Stimulated activated CD8-positive, alpha-beta memory T cell treated with anti-CD3 and anti-CD28 coated beads, Interleukin-4, amount 100 ng/mL, for 24 hours (primary cell): ENCODE measurements around the gene C10orf95.

Source experiments
- DNase-seq: peaks from one replicate; pipeline ENCODE4 v3.0.0-alpha.2; 2020; ENCODE audit warnings: low read depth

Gene C10orf95

GRCh38 chr10:102434394-102435132 is 16.8 kb downstream of the C10orf95 start:
- DNase-seq: no peak

GRCh38 chr10:102433619-102434046 is 17.7 kb downstream of the C10orf95 start:
- DNase-seq: no peak

DNA sequence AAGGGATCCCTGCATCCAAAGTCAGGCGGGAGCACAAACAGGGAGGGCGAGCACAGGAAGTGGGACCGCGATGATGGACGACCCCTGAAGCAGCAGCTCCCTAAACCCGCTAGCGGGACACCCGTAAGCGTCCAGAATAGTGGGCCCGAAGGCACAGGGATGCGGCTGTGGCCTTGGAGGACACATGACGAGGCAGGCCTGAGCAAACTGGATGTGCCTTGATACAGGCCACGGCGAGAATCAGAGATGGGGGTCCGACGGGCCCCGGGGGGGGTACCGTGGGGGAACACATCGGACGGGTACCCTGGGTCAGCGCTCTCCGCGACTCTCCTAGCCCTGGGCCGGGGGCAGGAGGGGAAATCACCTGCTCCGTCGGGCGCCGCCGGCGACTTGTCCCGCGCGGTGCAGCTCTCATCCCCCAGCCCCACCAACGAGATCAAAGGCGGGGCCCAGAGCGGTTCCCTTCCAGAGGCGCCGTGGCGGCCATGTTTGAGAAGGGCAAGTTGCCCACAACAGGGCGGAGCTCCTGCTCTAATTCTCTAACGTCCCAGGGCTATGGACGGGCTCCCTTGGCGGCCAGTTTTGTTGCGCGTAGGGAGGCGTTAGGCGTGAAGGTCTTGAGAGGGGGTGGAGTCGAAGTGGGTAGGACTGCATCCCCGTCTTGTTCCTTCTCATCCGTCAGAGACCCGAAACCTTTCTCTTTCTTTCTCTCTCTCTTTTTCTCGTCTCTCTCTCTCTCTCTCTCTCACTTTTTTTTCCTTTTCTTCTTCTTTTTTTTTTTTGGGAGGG is 19.0 kb downstream of the C10orf95 start, which contains the start of gene CUEDC2:
CUEDC2 (minus strand) TSS at position 413 of the 789 bp plus-strand sequence. CDS start 7,386 bp downstream, outside the sequence.
- peak; percentile 92 for DNase-seq

GRCh38 chr10:102431452-102432124 is 19.8 kb downstream of the C10orf95 start:
- DNase-seq: no peak

GRCh38 chr10:102429468-102429867 is 21.9 kb downstream of the C10orf95 start:
- no peak for DNase-seq

GRCh38 chr10:102426803-102427287 is 24.5 kb downstream of the C10orf95 start:
- no peak for DNase-seq

- no peak for DNase-seq
Measured at GRCh38 chr10:102425444-102425843, 25.9 kb downstream of the C10orf95 start.

GRCh38 chr10:102424916-102425315 is 26.4 kb downstream of the C10orf95 start:
- no peak for DNase-seq

GRCh38 chr10:102424145-102424544 is 27.2 kb downstream of the C10orf95 start:
- DNase-seq: no peak

DNA sequence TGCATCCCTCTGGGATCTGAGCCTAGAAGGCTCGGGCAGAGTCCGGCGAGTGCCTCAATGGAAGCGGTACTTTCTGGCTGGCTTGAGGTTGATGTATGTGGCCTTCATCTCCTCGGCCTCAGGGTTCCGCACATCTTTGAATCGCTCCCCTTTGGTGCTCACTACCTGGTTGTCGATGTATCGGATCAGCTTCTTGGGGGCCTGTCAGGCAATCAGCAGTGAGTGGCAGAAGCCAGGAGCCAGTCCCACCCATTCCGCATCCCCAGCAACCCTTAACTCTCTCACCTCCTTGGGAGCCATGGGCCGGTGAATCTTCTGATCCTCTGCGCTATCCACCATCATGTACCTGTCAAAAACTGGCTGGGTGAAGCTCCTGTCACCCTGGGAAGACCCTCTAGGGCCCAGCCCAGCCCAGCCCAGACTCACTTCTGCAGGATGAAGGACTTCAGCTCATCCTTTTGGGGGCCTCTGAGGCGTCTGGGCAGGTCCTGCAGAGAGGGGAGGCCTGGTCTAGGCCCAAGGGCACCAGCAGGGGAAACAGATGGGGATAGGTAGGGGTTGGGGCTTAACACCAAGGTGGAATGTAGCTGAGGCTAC is 27.9 kb downstream of the C10orf95 start:
- no peak for DNase-seq

- no peak for DNase-seq
Measured at GRCh38 chr10:102422545-102423129, 28.7 kb downstream of the C10orf95 start.

- no peak for DNase-seq
Measured at GRCh38 chr10:102421757-102422512, 29.4 kb downstream of the C10orf95 start.

DNA sequence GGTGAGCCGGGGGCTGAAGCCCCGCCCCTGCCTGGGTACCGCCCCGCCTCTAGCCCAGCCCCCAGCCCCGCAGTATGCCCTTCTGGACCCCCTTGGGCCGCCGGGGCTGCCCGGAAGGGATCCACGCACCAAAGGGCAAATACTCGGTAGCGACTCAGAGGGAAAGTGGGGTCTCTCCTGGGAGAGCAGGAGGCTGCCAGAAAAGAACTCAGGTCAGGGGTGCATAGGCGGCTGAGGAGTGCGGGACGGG is 29.9 kb downstream of the C10orf95 start:
- DNase-seq: no peak

DNA sequence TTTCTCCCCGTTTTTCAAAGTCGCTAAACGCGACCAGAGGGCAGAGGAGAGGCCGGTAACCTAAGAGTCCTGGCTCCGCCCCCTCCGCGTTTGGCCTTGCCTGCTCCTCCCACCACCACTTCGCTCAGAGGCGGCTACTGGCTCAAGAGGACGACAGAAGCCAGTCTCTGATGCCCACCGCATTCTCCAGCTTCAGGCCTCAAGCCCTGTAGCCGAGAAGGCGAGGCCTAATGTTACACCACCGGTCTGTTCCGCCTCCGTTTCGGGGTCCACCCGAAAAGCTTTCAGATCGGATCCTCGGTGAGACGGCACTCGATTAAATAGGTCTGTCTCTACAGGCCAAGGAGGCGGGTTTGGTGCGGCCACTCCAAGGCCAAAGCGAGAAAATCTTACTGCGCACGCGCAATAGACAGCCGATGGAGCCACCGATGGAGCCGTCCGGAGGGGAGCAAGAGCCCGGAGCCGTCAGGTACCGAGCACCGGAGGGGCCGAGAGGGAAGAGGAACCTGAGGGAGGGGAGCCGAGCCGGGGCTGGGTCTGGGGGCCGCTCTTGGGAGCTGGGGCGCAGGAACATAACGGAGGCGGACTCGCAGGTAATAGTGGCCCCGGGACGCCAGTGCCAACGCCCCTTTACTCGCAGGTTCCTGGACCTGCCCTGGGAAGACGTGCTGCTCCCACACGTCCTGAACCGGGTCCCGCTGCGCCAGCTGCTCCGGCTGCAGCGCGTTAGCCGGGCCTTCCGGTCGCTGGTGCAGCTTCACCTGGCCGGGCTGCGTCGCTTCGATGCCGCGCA is 30.4 kb downstream of the C10orf95 start, which contains the start of gene FBXL15:
FBXL15 (plus strand) TSS at position 123 of the 793 bp plus-strand sequence; CDS start at position 417, 294 bp downstream.
- peak; percentile 94 for DNase-seq

DNA sequence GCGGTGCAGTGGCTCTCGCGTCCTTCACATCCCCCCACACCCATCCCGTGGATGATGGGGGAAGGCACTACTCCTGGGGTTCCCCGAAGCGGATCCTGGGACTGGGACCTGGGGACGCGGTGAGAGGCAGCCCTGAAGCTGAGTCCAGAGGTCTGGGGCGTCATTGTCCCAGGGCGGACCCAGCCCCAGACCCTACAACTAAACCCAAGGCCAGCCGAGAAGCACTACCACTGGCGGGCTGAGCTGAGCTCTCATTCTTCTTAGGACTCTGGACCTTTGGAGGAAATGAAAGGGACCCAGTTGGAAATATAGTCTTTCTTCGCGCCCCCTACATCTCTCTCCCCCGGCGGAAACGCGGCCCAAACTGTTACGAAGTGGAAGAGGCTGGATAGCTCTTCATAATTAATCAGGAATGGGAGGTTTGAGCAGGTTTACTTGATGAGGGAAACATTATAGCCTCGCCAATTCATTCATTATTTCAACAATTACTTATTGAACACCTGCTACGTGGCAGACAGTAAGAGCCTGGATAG is 31.1 kb downstream of the C10orf95 start:
- DNase-seq: no peak

DNA sequence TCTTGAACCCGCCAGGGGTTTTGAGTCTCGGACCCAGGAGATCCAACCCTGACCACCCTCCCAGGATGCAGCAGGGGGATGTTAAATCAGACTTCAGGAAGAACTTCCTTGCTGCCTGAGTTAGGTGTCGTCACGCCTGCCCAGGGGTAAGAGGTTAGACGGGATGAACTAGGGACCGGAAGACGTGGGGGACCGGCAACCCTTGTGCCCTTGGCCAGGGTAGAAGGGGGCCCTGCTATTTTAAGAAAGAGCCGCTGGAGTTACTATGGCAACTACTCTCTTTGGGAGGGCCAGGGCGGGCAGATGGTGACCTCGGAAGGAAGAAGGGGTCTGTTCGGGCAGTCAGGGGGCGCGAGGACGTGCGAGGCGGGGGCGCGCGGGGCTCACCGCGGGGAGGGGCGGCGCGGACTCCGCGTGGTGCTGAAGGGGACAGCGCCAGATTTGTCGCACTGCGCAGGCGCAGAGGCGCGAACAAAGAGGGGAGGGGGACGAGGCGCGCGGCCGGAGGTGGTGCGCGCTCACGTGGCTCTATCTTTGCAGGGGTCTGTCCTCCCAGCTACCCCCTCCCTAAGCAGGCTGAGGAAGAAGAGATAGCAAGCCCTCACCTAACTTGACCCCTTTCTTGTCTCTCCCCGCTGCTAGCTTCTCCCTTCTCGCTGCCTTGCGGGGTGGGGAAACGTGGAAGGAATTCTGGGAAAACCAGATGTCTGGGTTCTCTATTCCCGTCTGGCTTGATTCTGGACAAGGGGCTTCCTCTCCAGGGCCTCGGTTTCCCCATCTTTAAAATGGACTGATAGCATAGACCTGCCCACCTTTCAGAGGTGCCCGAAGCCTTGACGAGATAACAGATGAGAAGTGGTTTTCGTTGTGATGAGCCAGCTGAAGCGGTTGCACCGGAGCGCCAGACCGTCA is 31.8 kb downstream of the C10orf95 start:
- DNase-seq: peak; percentile 56

- no peak for DNase-seq
Measured at GRCh38 chr10:102418622-102419268, 32.6 kb downstream of the C10orf95 start, which contains the start of gene PSD. Gene PSD, minus strand, starts transcription at chr10:102418785. Its CDS starts 1,747 bp downstream, at chr10:102417038.

- DNase-seq: no peak
Measured at GRCh38 chr10:102416695-102417094, 34.6 kb downstream of the C10orf95 start.
